ENCODE measurements around the gene NUP88. TPM values are rescaled to one million over a fixed set of nuclear protein-coding genes. Genes with fewer than 3 reads are reported as not detected.

NUP88 gene
- total RNA-seq, 1 donor from 2014 or later: 124 TPM

GRCh38 chr17:5355421-5356129 is 63.9 kb downstream of the NUP88 start:
- DNase-seq (ENCODE audit: low read depth, low spot score): no peak

GRCh38 chr17:5354886-5355415 is 64.5 kb downstream of the NUP88 start:
- DNase-seq (ENCODE audit: low read depth, low spot score): no peak

GRCh38 chr17:5354310-5354709 is 65.2 kb downstream of the NUP88 start:
- DNase-seq (ENCODE audit: low read depth, low spot score): no peak

- DNase-seq (ENCODE audit: low read depth, low spot score): no peak
These were observed 66.7 kb downstream of the NUP88 start for GRCh38 chr17:5352681-5353289.

GRCh38 chr17:5344914-5345313 is 74.5 kb downstream of the NUP88 start:
- DNase-seq (ENCODE audit: low read depth, low spot score): no peak

Other genes with a start within 250 kb of the NUP88 start
- 2.0 and 4.9 TPM in 2 replicates for gene ZNF594, start 227.8 kb downstream of the NUP88 start, total RNA-seq
- not detected in 2 replicates for gene SCIMP, start 184.8 kb downstream of the NUP88 start, total RNA-seq
- 48.4 and 53.3 TPM in 2 replicates for gene RABEP1, start 137.4 kb downstream of the NUP88 start, total RNA-seq
- 38.2 and 48.4 TPM in 2 replicates for gene RPAIN, start 520 bp upstream of the NUP88 start, total RNA-seq
- 349 and 353 TPM in 2 replicates for gene C1QBP, start 19.5 kb upstream of the NUP88 start, total RNA-seq
- 15.8 and 18.5 TPM in 2 replicates for gene DHX33, start 49.3 kb upstream of the NUP88 start, total RNA-seq
- 25.7 and 41.2 TPM in 2 replicates for gene DERL2, start 66.5 kb upstream of the NUP88 start, total RNA-seq
- 17.6 and 30.4 TPM in 2 replicates for gene MIS12, start 66.9 kb upstream of the NUP88 start, total RNA-seq
- 22.2 and 22.8 TPM in 2 replicates for gene NLRP1, start 164.8 kb upstream of the NUP88 start, total RNA-seq